Mesendoderm (in vitro differentiated cells): ENCODE results near the gene SARM1.
"Not testable (repeated sequence)": the region's sequence is repeated elsewhere in the genome, so short reads cannot be mapped to it uniquely, and the experiment has no call there.

Experiments used
- DNase-seq: peaks from one replicate; pipeline ENCODE4 v3.0.0; 2013
- H2AK5ac ChIP-seq: 2 replicates; pipeline ENCODE4 v1.6.1; 2013; ENCODE audit warnings: low read length, inconsistent platforms
- H2BK120ac ChIP-seq: 2 replicates; pipeline ENCODE4 v1.6.1; 2013; ENCODE audit warnings: low read depth, mild to moderate bottlenecking, low read length, moderate library complexity, mixed read lengths
- H2BK15ac ChIP-seq: replicated peaks from 2 replicates; pipeline ENCODE4 v1.6.1; 2013; ENCODE audit warnings: low read depth, mild to moderate bottlenecking, moderate library complexity
- H2BK5ac ChIP-seq: 2 replicates; pipeline ENCODE4 v1.6.1; 2013; ENCODE audit warnings: low read length, inconsistent platforms
- H3K18ac ChIP-seq: 2 replicates; pipeline ENCODE4 v1.6.1; 2013; ENCODE audit warnings: mild to moderate bottlenecking, low read length, mixed read lengths
- H3K23ac ChIP-seq: one replicate; pipeline ENCODE4 v1.6.1; 2013; ENCODE audit warnings: low read length
- H3K27ac ChIP-seq: 2 replicates; pipeline ENCODE4 v1.5.1; 2013; ENCODE audit warnings: low read depth, mild to moderate bottlenecking, inconsistent platforms, low read length, moderate library complexity
- H3K27me3 ChIP-seq: 2 replicates; pipeline ENCODE4 v1.6.1; 2013; ENCODE audit warnings: low read length, control low read depth, mild to moderate bottlenecking, inconsistent platforms; ENCODE audit not compliant: insufficient read depth, poor library complexity
- H3K36me3 ChIP-seq: 2 replicates; pipeline ENCODE4 v1.6.1; 2013; ENCODE audit warnings: low read length, inconsistent platforms; ENCODE audit not compliant: control insufficient read depth, insufficient read depth
- H3K4ac ChIP-seq: one replicate; pipeline ENCODE4 v1.6.1; 2013; ENCODE audit warnings: low read depth, mild to moderate bottlenecking, low read length, moderate library complexity
- H3K4me1 ChIP-seq: 2 replicates; pipeline ENCODE4 v1.6.1; 2013; ENCODE audit warnings: low read depth, low read length, inconsistent platforms; ENCODE audit not compliant: control insufficient read depth
- H3K4me2 ChIP-seq: 2 replicates; pipeline ENCODE4 v1.6.1; 2013; ENCODE audit warnings: low read length
- H3K4me3 ChIP-seq: 2 replicates; pipeline ENCODE4 v1.5.1; 2013; ENCODE audit warnings: mild to moderate bottlenecking, low read length
- H3K56ac ChIP-seq: one replicate; pipeline ENCODE4 v1.6.1; 2013; ENCODE audit warnings: low read length
- H3K79me1 ChIP-seq: 2 replicates; pipeline ENCODE4 v1.6.1; 2013; ENCODE audit warnings: low read length, inconsistent platforms
- H3K79me2 ChIP-seq: 2 replicates; pipeline ENCODE4 v1.6.1; 2013; ENCODE audit warnings: mild to moderate bottlenecking, low read length; ENCODE audit not compliant: control insufficient read depth, insufficient read depth
- H3K9ac ChIP-seq: 2 replicates; pipeline ENCODE4 v1.6.1; 2013; ENCODE audit warnings: low read length, inconsistent platforms
- H4K5ac ChIP-seq: one replicate; pipeline ENCODE4 v1.6.1; 2013; ENCODE audit warnings: low read length
- H4K8ac ChIP-seq: one replicate; pipeline ENCODE4 v1.6.1; 2013; ENCODE audit warnings: low read depth, mild to moderate bottlenecking, control low read depth, low read length, moderate library complexity
- WGBS: extraction: QIAGEN DNeasy Blood & Tissue Kit; methylation state at CpG from one replicate; pipeline ENCODE4 v1.1.7; 2013; ENCODE audit warnings: low lambda C conversion rate, missing lambda C conversion rate; ENCODE audit not compliant: insufficient coverage; ENCODE audit errors: extremely low coverage; 5-methylcytosine and 5-hydroxymethylcytosine counted together

Gene SARM1

DNA sequence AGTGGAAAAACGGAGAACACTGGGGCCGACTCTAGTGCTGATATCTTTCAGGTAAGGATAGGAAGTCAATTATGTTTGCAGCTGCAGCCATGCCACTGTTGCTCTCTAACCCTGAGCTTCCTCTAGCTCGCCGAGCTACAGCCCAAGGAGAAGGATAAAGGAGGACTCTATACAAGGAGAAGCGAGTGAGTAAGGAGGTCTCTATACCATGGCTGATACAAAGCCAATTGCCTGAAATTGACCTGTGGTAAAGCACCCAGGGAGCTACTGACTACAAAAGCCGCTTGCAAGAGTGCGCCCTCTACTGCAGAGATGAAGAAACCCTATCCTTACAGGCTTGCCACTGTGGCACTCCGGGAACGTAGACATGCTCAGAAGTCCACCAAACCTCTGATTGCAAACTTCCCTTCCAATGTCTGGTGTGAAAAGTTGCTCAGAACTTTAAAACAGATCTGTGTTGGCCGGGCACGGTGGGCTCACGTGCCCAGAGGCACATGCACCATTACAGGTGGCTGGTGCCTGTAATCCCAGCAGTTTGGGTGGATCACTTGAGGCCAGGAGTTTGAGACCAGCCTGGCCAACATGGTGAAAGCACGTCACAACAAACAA, 45.3 kb downstream of the SARM1 start:
- no peak overlapping the region for H3K18ac ChIP-seq
- no peak overlapping the region for H3K56ac ChIP-seq
- no peak overlapping the region for H2BK5ac ChIP-seq
- H3K9ac ChIP-seq = no peak overlapping the region
- H3K27me3 ChIP-seq = no peaks in the 10 kb centered on the region
- H3K4ac ChIP-seq = no peak overlapping the region
- no peak overlapping the region for H3K27ac ChIP-seq
- H3K4me3 ChIP-seq = no peak overlapping the region
- H2BK15ac ChIP-seq = no peak overlapping the region
- H3K23ac ChIP-seq = no peak overlapping the region
- DNase-seq = peak; percentile 88
- no peaks in the 10 kb centered on the region for H3K79me1 ChIP-seq
- no peak overlapping the region for H2AK5ac ChIP-seq
- H4K8ac ChIP-seq = no peak overlapping the region
- no peak overlapping the region for H4K5ac ChIP-seq
- H2BK120ac ChIP-seq = no peak overlapping the region
- peaks cover 4% of the 10 kb centered on the region for H3K4me1 ChIP-seq
- H3K4me2 ChIP-seq = no peak overlapping the region
- no CpG with 5 or more reads among the region's 13 CpGs for WGBS
- H3K79me2 ChIP-seq = no peaks in the 10 kb centered on the region
- H3K36me3 ChIP-seq = no peaks in the 10 kb centered on the region

DNA sequence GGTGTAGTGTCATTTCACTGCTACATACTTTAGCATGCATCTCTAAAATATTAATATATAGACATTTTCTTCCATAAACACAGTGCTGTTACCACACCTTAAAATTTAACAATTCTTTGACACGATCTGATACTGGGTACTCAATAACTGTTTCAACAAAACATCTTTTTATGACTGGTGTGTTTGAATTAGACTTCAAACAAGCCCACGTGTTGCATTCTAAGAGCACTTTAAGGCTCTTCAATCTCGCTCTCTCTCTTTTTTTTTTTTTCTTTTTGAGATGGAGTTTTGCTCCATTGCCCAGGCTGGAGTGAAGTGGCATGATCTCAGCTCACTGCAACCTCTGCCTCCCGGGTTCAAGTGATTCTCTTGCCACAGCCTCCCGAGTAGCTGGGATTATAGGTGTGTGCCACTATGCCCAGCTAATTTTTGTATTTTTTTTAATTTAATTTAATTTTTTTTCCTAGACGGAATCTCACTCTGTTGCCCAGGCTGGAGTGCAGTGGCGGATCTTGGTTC, 50.4 kb downstream of the SARM1 start:
- no peak overlapping the region for H3K4me2 ChIP-seq
- H3K9ac ChIP-seq = no peak overlapping the region
- no peak overlapping the region for H3K4ac ChIP-seq
- H2BK15ac ChIP-seq = no peak overlapping the region
- H3K56ac ChIP-seq = no peak overlapping the region
- WGBS = no CpG with 5 or more reads among the region's 7 CpGs
- H3K27ac ChIP-seq = no peak overlapping the region
- DNase-seq = no peak
- no peak overlapping the region for H2AK5ac ChIP-seq
- no peak overlapping the region for H3K4me3 ChIP-seq
- H2BK5ac ChIP-seq = no peak overlapping the region
- no peak overlapping the region for H3K23ac ChIP-seq
- H3K27me3 ChIP-seq = no peaks in the 10 kb centered on the region
- H3K79me1 ChIP-seq = no peaks in the 10 kb centered on the region
- H2BK120ac ChIP-seq = no peak overlapping the region
- H3K36me3 ChIP-seq = no peaks in the 10 kb centered on the region
- H4K8ac ChIP-seq = no peak overlapping the region
- no peaks in the 10 kb centered on the region for H3K4me1 ChIP-seq
- H3K79me2 ChIP-seq = no peaks in the 10 kb centered on the region
- H3K18ac ChIP-seq = no peak overlapping the region
- no peak overlapping the region for H4K5ac ChIP-seq

DNA sequence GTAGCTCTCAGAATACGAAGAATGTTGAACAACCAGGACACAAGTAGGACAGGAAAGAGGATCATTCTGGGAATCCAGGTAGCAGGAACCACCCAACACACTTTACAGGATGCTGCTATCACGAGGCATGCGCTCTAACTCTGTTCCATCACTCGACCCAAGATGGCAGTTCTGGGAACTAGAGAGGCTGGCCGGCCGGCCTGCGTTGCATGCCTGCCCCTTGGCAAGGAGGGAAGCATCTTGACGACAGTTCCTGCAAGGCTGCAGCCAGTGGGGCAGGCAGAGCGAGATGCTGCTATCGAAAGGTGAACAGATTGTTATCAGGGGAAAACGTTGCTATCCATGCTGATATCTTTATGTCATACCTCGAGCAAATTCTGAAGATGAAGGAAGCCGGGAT, 53.7 kb downstream of the SARM1 start:
- no peak overlapping the region for H2AK5ac ChIP-seq
- H3K4me1 ChIP-seq = no peaks in the 10 kb centered on the region
- WGBS = no CpG with 5 or more reads among the region's 13 CpGs
- no peak overlapping the region for H3K27ac ChIP-seq
- no peaks in the 10 kb centered on the region for H3K79me2 ChIP-seq
- DNase-seq = no peak
- H2BK5ac ChIP-seq = no peak overlapping the region
- no peak overlapping the region for H3K4me3 ChIP-seq
- no peak overlapping the region for H2BK120ac ChIP-seq
- no peak overlapping the region for H3K4me2 ChIP-seq
- no peak overlapping the region for H3K23ac ChIP-seq
- no peak overlapping the region for H3K56ac ChIP-seq
- no peak overlapping the region for H3K4ac ChIP-seq
- H3K18ac ChIP-seq = no peak overlapping the region
- no peak overlapping the region for H4K5ac ChIP-seq
- no peak overlapping the region for H4K8ac ChIP-seq
- H3K27me3 ChIP-seq = no peaks in the 10 kb centered on the region
- H3K36me3 ChIP-seq = no peaks in the 10 kb centered on the region
- H3K79me1 ChIP-seq = no peaks in the 10 kb centered on the region
- no peak overlapping the region for H2BK15ac ChIP-seq
- H3K9ac ChIP-seq = no peak overlapping the region

DNA sequence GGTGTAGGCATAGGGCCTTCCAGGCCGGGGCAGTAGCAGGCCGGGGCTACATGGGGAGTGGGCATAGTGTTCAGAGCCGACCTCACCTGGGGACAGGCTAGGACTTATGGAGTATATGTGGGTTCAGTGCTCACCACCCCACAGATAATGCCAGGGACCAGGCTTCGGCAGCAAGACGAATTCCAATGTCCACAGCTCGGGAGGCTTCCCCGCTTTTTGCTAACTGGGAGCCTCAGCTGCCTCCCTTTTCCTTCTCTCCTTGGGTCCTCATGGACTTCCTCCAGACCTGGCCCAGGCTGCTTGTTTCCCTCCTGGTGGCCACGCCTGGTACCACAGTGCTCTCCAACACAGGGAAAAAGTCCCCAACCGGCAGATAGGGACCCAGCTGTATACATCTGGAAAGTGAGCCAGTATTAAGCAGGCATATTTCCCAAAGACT, 54.6 kb downstream of the SARM1 start:
- H3K79me2 ChIP-seq = no peaks in the 10 kb centered on the region
- H3K4ac ChIP-seq = no peak overlapping the region
- WGBS = no CpG with 5 or more reads among the region's 9 CpGs
- no peak overlapping the region for H2BK5ac ChIP-seq
- no peak overlapping the region for H2AK5ac ChIP-seq
- H3K9ac ChIP-seq = no peak overlapping the region
- H3K4me2 ChIP-seq = no peak overlapping the region
- DNase-seq = peak; percentile 64
- no peaks in the 10 kb centered on the region for H3K36me3 ChIP-seq
- H3K4me1 ChIP-seq = no peaks in the 10 kb centered on the region
- H3K27ac ChIP-seq = no peak overlapping the region
- H4K8ac ChIP-seq = no peak overlapping the region
- H3K18ac ChIP-seq = no peak overlapping the region
- H2BK120ac ChIP-seq = no peak overlapping the region
- no peak overlapping the region for H3K56ac ChIP-seq
- H3K23ac ChIP-seq = no peak overlapping the region
- H3K79me1 ChIP-seq = no peaks in the 10 kb centered on the region
- H4K5ac ChIP-seq = no peak overlapping the region
- H3K4me3 ChIP-seq = no peak overlapping the region
- no peak overlapping the region for H2BK15ac ChIP-seq
- no peaks in the 10 kb centered on the region for H3K27me3 ChIP-seq

DNA sequence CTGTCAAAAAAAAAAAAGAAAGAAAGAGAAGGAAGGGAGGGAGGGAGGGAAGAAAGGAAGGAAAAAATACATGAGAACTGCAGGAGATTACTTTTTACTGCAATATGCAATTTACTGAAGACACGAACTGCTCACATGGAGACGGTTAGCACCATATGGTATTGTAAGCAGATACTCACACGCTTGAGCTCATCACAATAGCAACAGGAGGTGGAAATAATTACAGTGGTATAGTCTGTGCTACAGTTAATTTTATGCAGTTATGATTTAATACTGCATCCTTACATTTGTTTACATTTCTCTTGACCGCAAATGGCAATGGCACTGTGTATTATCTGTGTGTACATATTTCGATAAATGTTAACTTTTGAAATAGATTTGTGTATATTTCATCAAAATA, 55.9 kb downstream of the SARM1 start:
- Histone ChIP-seq H3K4ac (no peak overlapping the region), H3K79me1 (no peaks in the 10 kb centered on the region), H3K4me1 (no peaks in the 10 kb centered on the region), H3K4me2 (no peak overlapping the region), H3K9ac (no peak overlapping the region), H4K8ac (no peak overlapping the region), H2AK5ac (no peak overlapping the region), H4K5ac (no peak overlapping the region), H3K23ac (no peak overlapping the region), H3K27ac (no peak overlapping the region), H3K56ac (no peak overlapping the region), H2BK5ac (no peak overlapping the region), H2BK120ac (no peak overlapping the region), H3K4me3 (no peak overlapping the region), H3K18ac (no peak overlapping the region), H2BK15ac (no peak overlapping the region), H3K27me3 (no peaks in the 10 kb centered on the region), H3K36me3 (no peaks in the 10 kb centered on the region), H3K79me2 (no peaks in the 10 kb centered on the region)
- no CpG with 5 or more reads among the region's 5 CpGs for WGBS
- no peak for DNase-seq

DNA sequence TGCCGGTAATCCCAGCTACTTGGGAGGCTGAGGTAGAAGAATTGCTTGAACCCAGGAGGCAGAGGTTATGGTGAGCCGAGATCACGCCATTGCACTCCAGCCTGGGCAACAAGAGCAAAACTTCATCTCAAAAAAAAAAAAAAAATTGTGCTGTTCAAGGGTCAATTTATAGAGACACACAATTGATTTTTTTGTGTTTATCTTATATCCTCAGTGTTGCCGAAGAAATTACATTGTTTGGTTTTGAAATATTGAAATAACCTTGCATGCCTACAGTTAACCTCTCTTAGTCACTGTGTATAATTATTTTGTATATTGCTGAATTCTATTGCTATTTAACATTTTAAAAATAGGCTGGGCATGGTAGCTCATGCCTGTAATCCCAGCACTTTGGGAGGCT, 56.5 kb downstream of the SARM1 start:
- H3K9ac ChIP-seq, H3K4me1 ChIP-seq, H3K27ac ChIP-seq, H4K8ac ChIP-seq, DNase-seq, H3K4me3 ChIP-seq, H2AK5ac ChIP-seq, H3K56ac ChIP-seq, H3K4ac ChIP-seq, H3K18ac ChIP-seq, H2BK5ac ChIP-seq, H2BK15ac ChIP-seq, H3K27me3 ChIP-seq, H3K79me1 ChIP-seq, H4K5ac ChIP-seq, H3K79me2 ChIP-seq, H3K4me2 ChIP-seq, H3K36me3 ChIP-seq, H3K23ac ChIP-seq, H2BK120ac ChIP-seq: not testable (repeated sequence)
- WGBS = no CpG with 5 or more reads among the region's 4 CpGs
